Measurements from ENCODE around the gene TAS2R40. TPM values are rescaled to one million over a fixed set of nuclear protein-coding genes. Genes with fewer than 3 reads are reported as not detected.

The TAS2R40 gene
- polyA plus RNA-seq, 1 of the 3 experiments (the other 2 are of a cell fraction), result not detected

DNA sequence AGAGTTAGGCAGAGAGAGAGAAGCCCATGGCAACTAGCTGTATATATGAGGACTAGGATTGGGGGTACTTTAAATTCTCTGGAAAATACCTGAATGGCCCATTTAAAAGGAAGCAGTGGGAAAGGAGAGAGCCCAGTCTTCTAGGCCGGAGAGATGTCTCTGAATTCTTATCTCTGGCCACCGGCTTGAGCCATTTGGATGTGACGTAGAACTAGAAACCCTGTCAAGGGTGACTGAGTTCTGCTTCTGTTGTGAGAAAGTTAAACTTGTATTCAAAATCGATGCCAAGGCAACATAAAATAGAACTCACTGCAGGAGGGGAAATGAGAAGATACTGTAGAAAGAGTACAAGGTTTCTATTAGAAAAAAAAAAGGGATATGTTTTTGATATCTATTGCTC, 35.1 kb downstream of the TAS2R40 start:
- no peak for TF ChIP-seq SMC3 (IDR thresholded peaks at IDR 0.05; ENCODE audit: low read depth, low read length)
- no peak for TF ChIP-seq RXRA (IDR thresholded peaks at IDR 0.05; ENCODE audit: borderline replicate concordance, low read depth)
- TF ChIP-seq FOXJ3 (CRISPR knock-in tag; IDR thresholded peaks at IDR 0.05), result no peak
- no peak for TF ChIP-seq USF2 (IDR thresholded peaks at IDR 0.05; ENCODE audit: borderline replicate concordance, low read depth, low read length)
- no peak for TF ChIP-seq TEAD4 (IDR thresholded peaks at IDR 0.05; ENCODE audit: borderline replicate concordance, insufficient read depth)
- no peak for TF ChIP-seq YY1 (IDR thresholded peaks at IDR 0.05; ENCODE audit: low read depth)
- no peak for TF ChIP-seq RFX5 (IDR thresholded peaks at IDR 0.05; ENCODE audit: low read length)
- TF ChIP-seq ELF1 (IDR thresholded peaks at IDR 0.05), result no peak
- no peak for TF ChIP-seq TCF12 (IDR thresholded peaks at IDR 0.05)
- DNase-seq, result no peak
- Histone ChIP-seq H3K4me2 (no peak overlapping the region), H3K9me3 (peaks cover 11% of the 10 kb centered on the region; the same call in 1 of the 2 replicates), H2AFZ (ENCODE audit: low read depth) (no peak overlapping the region), H3K27me3 (ENCODE audit: insufficient read depth) (no peaks in the 10 kb centered on the region), H3K79me2 (ENCODE audit: insufficient read depth) (no peaks in the 10 kb centered on the region), H3K9ac (no peak overlapping the region), H3K9me2 (no peaks in the 10 kb centered on the region), H3K4me3 (ENCODE audit: low read depth in 2 of 2, low read length in 1 of 2) (no peak overlapping the region), H3K36me3 (replicated peaks in 1 of 2; ENCODE audit: control insufficient read depth in 1 of 2, insufficient read depth in 2 of 2, low read length in 1 of 2) (no peaks in the 10 kb centered on the region), H3F3A (replicated peaks; ENCODE audit: insufficient read depth) (no peaks in the 10 kb centered on the region), H3K27ac (ENCODE audit: low read depth in 2 of 2, low read length in 1 of 2) (no peak overlapping the region), H4K20me1 (ENCODE audit: insufficient read depth) (no peaks in the 10 kb centered on the region), H3K4me1 (ENCODE audit: control insufficient read depth in 1 of 2, insufficient read depth in 2 of 2, low read depth in 1 of 2, low read length in 1 of 2) (no peaks in the 10 kb centered on the region)
- ChIA-PET CTCF (interaction anchor here (0.6 to 1.5 kb wide), 3 partner anchors 11 to 67 kb away, joined by 3 to 4 read pairs (median 3); no protein-coding TSS in a partner anchor), POLR2A (no interaction called here)
- WGBS (ENCODE audit: low lambda C conversion rate), result 74% methylated on average over 4 of the region's 4 CpGs

- TF ChIP-seq TAF1 (IDR thresholded peaks at IDR 0.05; ENCODE audit: borderline replicate concordance, low read depth, low read length) (no peak), SIN3A (IDR thresholded peaks at IDR 0.05; ENCODE audit: borderline replicate concordance, low read depth, low read length) (no peak), MXI1 (IDR thresholded peaks at IDR 0.05; ENCODE audit: low read depth, low read length) (no peak), TEAD4 (IDR thresholded peaks at IDR 0.05; ENCODE audit: borderline replicate concordance, insufficient read depth) (no peak), CHD2 (IDR thresholded peaks at IDR 0.05; ENCODE audit: low read length, partially characterized antibody) (no peak), RAD21 (IDR thresholded peaks at IDR 0.05; ENCODE audit: low read length) (no peak), GABPA (IDR thresholded peaks at IDR 0.05; ENCODE audit: low read depth) (no peak), FOXM1 (IDR thresholded peaks at IDR 0.05; ENCODE audit: low read depth) (no peak), MEF2A (IDR thresholded peaks at IDR 0.05; ENCODE audit: borderline replicate concordance, low read depth) (no peak), EP300 (IDR thresholded peaks at IDR 0.05; ENCODE audit: borderline replicate concordance in 1 of 2, low read depth in 1 of 2, low read length in 1 of 2) (no peak), USF2 (IDR thresholded peaks at IDR 0.05; ENCODE audit: borderline replicate concordance, low read depth, low read length) (no peak), JUND (IDR thresholded peaks at IDR 0.05) (no peak)
- no peaks in the 10 kb centered on the region for H3K27me3 ChIP-seq (ENCODE audit: insufficient read depth)
- ChIA-PET CTCF (interaction anchor here (0.9 to 1.5 kb wide), 6 partner anchors 11 to 151 kb away, joined by 3 to 5 read pairs (median 4); partner anchors contain the start of gene EPHA1), POLR2A (no interaction called here)
- no peaks in the 10 kb centered on the region for H3K79me2 ChIP-seq (ENCODE audit: insufficient read depth)
- DNase-seq, result no peak
- H3K9me3 ChIP-seq, result peaks cover 11% of the 10 kb centered on the region; the same call in 1 of the 2 replicates
- H2AFZ ChIP-seq (ENCODE audit: low read depth), result no peak overlapping the region
- no peak overlapping the region for H3K27ac ChIP-seq (ENCODE audit: low read depth in 2 of 2, low read length in 1 of 2)
- no peaks in the 10 kb centered on the region for H4K20me1 ChIP-seq (ENCODE audit: insufficient read depth)
- no peaks in the 10 kb centered on the region for H3F3A ChIP-seq (replicated peaks; ENCODE audit: insufficient read depth)
- H3K4me1 ChIP-seq (ENCODE audit: control insufficient read depth in 1 of 2, insufficient read depth in 2 of 2, low read depth in 1 of 2, low read length in 1 of 2), result no peaks in the 10 kb centered on the region
- H3K4me3 ChIP-seq (ENCODE audit: low read depth in 2 of 2, low read length in 1 of 2), result no peak overlapping the region
- 41% methylated on average over 5 of the region's 5 CpGs for WGBS (ENCODE audit: low lambda C conversion rate)
- H3K9me2 ChIP-seq, result no peaks in the 10 kb centered on the region
- H3K36me3 ChIP-seq (replicated peaks in 1 of 2; ENCODE audit: control insufficient read depth in 1 of 2, insufficient read depth in 2 of 2, low read length in 1 of 2), result no peaks in the 10 kb centered on the region
- H3K4me2 ChIP-seq, result no peak overlapping the region
- no peak overlapping the region for H3K9ac ChIP-seq
Measured at GRCh38 chr7:143257501-143257900, 35.7 kb downstream of the TAS2R40 start.

All from SK-N-SH (cell line).